WTC11 (cell line): Measurements from ENCODE around the gene IRX4. TPM values are rescaled to one million over a fixed set of nuclear protein-coding genes. Genes with fewer than 3 reads are reported as not detected.

Experiments
- ATAC-seq: fragments of 200-7000 bp; cut with Tn5 transposase; 2 replicates; pipeline ENCODE4 v1.10.0; 2021; ENCODE audit warnings: mild to moderate bottlenecking, moderate library complexity
- CTCF ChIA-PET: fragments of 300-600 bp; sonication (Branson Sonifier 250); formaldehyde crosslinking; loops from one replicate; lab custom pipeline; 2021; ENCODE audit warnings: antibody characterized with exemption; lab: Charles Lee
- POLR2A ChIA-PET: fragments of 350-600 bp; sonication (Branson Sonifier 250); formaldehyde crosslinking; loops from one replicate; lab custom pipeline; 2021; ENCODE audit warnings: antibody characterized with exemption; lab: Charles Lee
- DNase-seq: peaks from one replicate; pipeline ENCODE4 v3.0.0; 2021; ENCODE audit warnings: low spot score
- H3K27ac Mint-ChIP-seq: 2 replicates; pipeline ENCODE4 v1.8.0; 2021; ENCODE audit warnings: mixed read lengths
- H3K27me3 Mint-ChIP-seq: 2 replicates; pipeline ENCODE4 v1.8.0; 2021; ENCODE audit warnings: low read depth, mild to moderate bottlenecking, moderate library complexity, mixed read lengths
- H3K36me3 Mint-ChIP-seq: 2 replicates; pipeline ENCODE4 v1.8.0; 2021; ENCODE audit warnings: mixed read lengths
- H3K4me1 Mint-ChIP-seq: 2 replicates; pipeline ENCODE4 v1.8.0; 2022; ENCODE audit warnings: mixed read lengths
- H3K4me3 Mint-ChIP-seq: 2 replicates; pipeline ENCODE4 v1.8.0; 2021; ENCODE audit warnings: mild to moderate bottlenecking, moderate library complexity, mixed read lengths
- H3K9me3 Mint-ChIP-seq: 2 replicates; pipeline ENCODE4 v1.8.0; 2021; ENCODE audit warnings: mixed read lengths
- ATF3 ChIP-seq: sonication (generic); formaldehyde crosslinking; conservative IDR thresholded peaks from 2 replicates; pipeline ENCODE4 v1.8.1; 2022; ENCODE audit warnings: mild to moderate bottlenecking, missing genetic modification reagents
- CTCF ChIP-seq: fragments of 200-600 bp; IDR thresholded peaks from 2 replicates; pipeline ENCODE4 v1.8.0; 2022; ENCODE audit warnings: antibody characterized with exemption
- EMX1 ChIP-seq: fragments of 250-450 bp; sonication (Bioruptor Pico); IDR thresholded peaks from 2 replicates; pipeline ENCODE4 v1.8.0; 2021; ENCODE audit warnings: mild to moderate bottlenecking
- FOXK1 ChIP-seq: sonication (generic); formaldehyde crosslinking; IDR thresholded peaks from 2 replicates; pipeline ENCODE4 v1.8.0; 2022; ENCODE audit warnings: mild to moderate bottlenecking, moderate library complexity, missing genetic modification reagents
- FOXP4 ChIP-seq: sonication (generic); formaldehyde crosslinking; IDR thresholded peaks from 2 replicates; pipeline ENCODE4 v1.8.0; 2022; ENCODE audit warnings: mild to moderate bottlenecking, missing genetic modification reagents
- NR1H2 ChIP-seq: sonication (generic); formaldehyde crosslinking; IDR thresholded peaks from 2 replicates; pipeline ENCODE4 v1.9.0; 2021; ENCODE audit warnings: mild to moderate bottlenecking, moderate library complexity, missing genetic modification reagents
- total RNA-seq: library from RNA; stranded (reverse); gene quantifications from 3 replicates; pipeline ENCODE4 v1.2.3, GENCODE V29; 2021
- TF ChIP-seq, protein P1 (sequence below): sonication (generic); formaldehyde crosslinking; IDR thresholded peaks from 2 replicates; pipeline ENCODE4 v1.8.1; 2022; ENCODE audit warnings: low read depth, mild to moderate bottlenecking, moderate library complexity, missing genetic modification reagents, borderline replicate concordance
- TF ChIP-seq, protein P2 (sequence below): sonication (generic); formaldehyde crosslinking; IDR thresholded peaks from 2 replicates; pipeline ENCODE4 v1.8.1; 2023; ENCODE audit warnings: mild to moderate bottlenecking, missing genetic modification reagents
- TF ChIP-seq, protein P3 (sequence below): sonication (generic); formaldehyde crosslinking; IDR thresholded peaks from 2 replicates; pipeline ENCODE4 v1.8.1; 2023; ENCODE audit warnings: mild to moderate bottlenecking, missing genetic modification reagents, borderline replicate concordance

The IRX4 gene
- total RNA-seq, 1 experiment from 2014 or later: 9.0 TPM

DNA sequence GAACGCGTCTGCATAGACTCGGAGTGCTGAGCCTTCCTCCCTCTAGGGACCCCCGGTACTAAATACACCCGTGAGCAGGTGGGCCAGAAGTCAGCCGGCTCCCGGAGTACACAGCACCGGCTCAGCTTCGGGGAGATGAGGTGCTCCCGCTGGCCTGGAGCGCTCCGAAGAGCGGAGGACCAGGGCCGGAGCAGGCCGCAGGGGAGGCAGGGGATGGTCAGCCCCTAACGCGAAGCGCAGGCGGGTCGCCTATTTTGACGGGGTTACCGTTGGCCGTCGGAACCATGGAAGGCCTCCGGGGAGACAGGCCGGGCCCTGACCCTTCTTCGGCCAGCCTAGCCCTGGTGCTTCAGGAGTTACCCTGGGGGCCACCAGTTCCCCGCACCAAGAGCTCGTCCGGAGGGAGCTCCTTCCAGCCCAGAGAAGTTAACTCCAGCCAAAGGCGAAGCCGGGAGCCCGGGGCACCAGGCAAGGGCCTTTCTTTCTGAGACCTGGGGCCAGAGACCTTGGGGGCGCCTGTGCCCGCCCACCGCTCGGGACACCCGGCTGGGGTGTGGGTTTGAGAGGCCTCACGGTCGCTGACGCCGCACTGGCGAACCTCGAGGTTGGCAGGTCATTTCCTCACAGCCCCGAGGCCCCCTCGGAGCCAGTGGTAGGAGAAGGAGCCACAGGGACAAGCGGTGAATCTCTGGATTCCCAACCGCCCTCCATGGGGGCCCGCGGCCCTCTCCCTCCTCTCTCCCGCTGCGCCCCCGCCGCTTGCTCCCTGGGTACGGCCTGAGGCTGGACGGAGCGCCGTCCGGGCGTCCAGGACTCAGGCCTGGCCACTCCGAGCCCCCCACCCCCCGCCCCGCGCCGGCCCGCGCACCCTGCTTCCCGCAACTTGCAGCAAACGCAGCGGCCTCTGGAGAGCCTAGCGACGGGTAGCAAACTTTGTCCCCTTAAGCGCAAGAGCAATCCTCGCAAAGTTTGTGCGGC, 3.4 kb upstream of the IRX4 start (continued):
- TF ChIP-seq, protein P1, sequence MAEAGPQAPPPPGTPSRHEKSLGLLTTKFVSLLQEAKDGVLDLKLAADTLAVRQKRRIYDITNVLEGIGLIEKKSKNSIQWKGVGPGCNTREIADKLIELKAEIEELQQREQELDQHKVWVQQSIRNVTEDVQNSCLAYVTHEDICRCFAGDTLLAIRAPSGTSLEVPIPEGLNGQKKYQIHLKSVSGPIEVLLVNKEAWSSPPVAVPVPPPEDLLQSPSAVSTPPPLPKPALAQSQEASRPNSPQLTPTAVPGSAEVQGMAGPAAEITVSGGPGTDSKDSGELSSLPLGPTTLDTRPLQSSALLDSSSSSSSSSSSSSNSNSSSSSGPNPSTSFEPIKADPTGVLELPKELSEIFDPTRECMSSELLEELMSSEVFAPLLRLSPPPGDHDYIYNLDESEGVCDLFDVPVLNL (CRISPR knock-in tag): no peak
- TF ChIP-seq, protein P2, sequence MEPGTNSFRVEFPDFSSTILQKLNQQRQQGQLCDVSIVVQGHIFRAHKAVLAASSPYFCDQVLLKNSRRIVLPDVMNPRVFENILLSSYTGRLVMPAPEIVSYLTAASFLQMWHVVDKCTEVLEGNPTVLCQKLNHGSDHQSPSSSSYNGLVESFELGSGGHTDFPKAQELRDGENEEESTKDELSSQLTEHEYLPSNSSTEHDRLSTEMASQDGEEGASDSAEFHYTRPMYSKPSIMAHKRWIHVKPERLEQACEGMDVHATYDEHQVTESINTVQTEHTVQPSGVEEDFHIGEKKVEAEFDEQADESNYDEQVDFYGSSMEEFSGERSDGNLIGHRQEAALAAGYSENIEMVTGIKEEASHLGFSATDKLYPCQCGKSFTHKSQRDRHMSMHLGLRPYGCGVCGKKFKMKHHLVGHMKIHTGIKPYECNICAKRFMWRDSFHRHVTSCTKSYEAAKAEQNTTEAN (CRISPR knock-in tag): no peak
- no peak for TF ChIP-seq FOXK1
- TF ChIP-seq, protein P3, sequence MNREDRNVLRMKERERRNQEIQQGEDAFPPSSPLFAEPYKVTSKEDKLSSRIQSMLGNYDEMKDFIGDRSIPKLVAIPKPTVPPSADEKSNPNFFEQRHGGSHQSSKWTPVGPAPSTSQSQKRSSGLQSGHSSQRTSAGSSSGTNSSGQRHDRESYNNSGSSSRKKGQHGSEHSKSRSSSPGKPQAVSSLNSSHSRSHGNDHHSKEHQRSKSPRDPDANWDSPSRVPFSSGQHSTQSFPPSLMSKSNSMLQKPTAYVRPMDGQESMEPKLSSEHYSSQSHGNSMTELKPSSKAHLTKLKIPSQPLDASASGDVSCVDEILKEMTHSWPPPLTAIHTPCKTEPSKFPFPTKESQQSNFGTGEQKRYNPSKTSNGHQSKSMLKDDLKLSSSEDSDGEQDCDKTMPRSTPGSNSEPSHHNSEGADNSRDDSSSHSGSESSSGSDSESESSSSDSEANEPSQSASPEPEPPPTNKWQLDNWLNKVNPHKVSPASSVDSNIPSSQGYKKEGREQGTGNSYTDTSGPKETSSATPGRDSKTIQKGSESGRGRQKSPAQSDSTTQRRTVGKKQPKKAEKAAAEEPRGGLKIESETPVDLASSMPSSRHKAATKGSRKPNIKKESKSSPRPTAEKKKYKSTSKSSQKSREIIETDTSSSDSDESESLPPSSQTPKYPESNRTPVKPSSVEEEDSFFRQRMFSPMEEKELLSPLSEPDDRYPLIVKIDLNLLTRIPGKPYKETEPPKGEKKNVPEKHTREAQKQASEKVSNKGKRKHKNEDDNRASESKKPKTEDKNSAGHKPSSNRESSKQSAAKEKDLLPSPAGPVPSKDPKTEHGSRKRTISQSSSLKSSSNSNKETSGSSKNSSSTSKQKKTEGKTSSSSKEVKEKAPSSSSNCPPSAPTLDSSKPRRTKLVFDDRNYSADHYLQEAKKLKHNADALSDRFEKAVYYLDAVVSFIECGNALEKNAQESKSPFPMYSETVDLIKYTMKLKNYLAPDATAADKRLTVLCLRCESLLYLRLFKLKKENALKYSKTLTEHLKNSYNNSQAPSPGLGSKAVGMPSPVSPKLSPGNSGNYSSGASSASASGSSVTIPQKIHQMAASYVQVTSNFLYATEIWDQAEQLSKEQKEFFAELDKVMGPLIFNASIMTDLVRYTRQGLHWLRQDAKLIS (CRISPR knock-in tag): no peak
- no peak for TF ChIP-seq ATF3
- no peak for TF ChIP-seq NR1H2 (CRISPR knock-in tag)
- no peak for TF ChIP-seq FOXP4 (CRISPR knock-in tag)
- TF ChIP-seq, all 79 proteins: peak for 2

GRCh38 chr5:1885404-1885755, 2.7 kb upstream of the IRX4 start:
- Mint-ChIP-seq H3K4me3 (peak overlapping the region; percentile 78), H3K27ac (no peak overlapping the region), H3K9me3 (no peaks in the 10 kb centered on the region), H3K27me3 (peaks cover 91% of the 10 kb centered on the region), H3K36me3 (0 out of 2 replicates have a peak, but pooled peaks cover under 1% of the 10 kb centered on the region), H3K4me1 (peaks cover 32% of the 10 kb centered on the region)
- POLR2A ChIA-PET: interaction anchor here (0.8 kb wide), 1 partner anchor 290 kb away, joined by 4 read pairs; no protein-coding TSS in a partner anchor
- CTCF ChIA-PET: interaction anchor here (1.3 to 2.7 kb wide), 2 partner anchors 9 to 122 kb away, joined by 4 to 7 read pairs; no protein-coding TSS in a partner anchor
- TF ChIP-seq CTCF (no peak), EMX1 (CRISPR knock-in tag) (no peak)
- DNase-seq: no peak
- no peak for ATAC-seq
